ENCODE data around the gene TPCN1.
"Not testable (repeated sequence)": the region's sequence is repeated elsewhere in the genome, so short reads cannot be mapped to it uniquely, and the experiment has no call there.

TPCN1 gene

DNA sequence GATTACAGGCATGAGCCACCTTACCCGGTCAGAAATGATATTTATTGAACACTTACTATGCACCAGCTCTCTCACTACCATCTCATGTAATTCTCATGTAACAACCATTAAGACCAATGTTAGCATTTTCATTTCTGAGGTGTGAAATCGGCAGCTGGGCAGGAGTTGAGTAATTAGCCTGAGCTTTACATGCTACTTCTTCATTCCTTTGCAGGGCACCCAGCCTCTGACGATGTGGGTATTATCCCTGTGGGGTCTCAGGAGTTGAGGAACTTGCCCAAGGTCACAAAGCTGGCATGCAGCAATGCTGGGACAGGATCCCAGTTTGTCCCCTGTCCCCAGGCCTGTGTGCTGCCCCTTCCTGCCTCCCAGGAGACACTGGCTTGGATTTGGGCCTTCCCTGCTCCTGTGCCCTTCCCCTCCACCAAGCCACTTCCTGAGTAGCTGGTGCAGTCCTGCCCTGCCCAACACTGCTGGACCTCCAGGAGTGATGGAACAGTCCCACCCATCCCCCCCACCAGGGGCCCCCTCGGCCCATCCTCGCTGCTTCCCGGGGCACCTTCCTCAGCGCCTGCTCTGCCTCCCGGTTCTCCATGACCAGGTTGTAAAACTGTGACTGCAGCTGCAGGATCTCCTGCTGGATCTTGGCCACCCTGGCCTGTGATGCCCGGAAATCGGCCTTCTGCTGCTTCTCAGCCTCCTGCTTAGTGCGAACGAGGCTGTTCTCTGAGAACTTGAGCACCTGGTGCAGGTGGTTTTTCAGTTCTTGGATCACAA is 21.1 kb upstream of the TPCN1 start:
- H3K4me3 ChIP-seq = no peak overlapping the region
- no peaks in the 10 kb centered on the region for H3K36me3 ChIP-seq (ENCODE audit: insufficient read depth, low read length)
- no peak overlapping the region for H3K9ac ChIP-seq (ENCODE audit: insufficient read length)
- no peaks in the 10 kb centered on the region for H3K9me3 ChIP-seq (ENCODE audit: low read depth, low read length)
- no peak for DNase-seq (ENCODE audit: low read depth, low spot score)
- no peak overlapping the region for H3K27ac ChIP-seq
- no peak for TF ChIP-seq EZH2 (IDR thresholded peaks at IDR 0.05)
- TF ChIP-seq POLR2AphosphoS5 (IDR thresholded peaks at IDR 0.05; ENCODE audit: borderline replicate concordance, low read depth, low read length) = no peak
- no peak for TF ChIP-seq FOXP2 (optimal IDR thresholded peaks at IDR 0.05; ENCODE audit: control extremely low read depth, extremely low read length, insufficient read depth)

DNA sequence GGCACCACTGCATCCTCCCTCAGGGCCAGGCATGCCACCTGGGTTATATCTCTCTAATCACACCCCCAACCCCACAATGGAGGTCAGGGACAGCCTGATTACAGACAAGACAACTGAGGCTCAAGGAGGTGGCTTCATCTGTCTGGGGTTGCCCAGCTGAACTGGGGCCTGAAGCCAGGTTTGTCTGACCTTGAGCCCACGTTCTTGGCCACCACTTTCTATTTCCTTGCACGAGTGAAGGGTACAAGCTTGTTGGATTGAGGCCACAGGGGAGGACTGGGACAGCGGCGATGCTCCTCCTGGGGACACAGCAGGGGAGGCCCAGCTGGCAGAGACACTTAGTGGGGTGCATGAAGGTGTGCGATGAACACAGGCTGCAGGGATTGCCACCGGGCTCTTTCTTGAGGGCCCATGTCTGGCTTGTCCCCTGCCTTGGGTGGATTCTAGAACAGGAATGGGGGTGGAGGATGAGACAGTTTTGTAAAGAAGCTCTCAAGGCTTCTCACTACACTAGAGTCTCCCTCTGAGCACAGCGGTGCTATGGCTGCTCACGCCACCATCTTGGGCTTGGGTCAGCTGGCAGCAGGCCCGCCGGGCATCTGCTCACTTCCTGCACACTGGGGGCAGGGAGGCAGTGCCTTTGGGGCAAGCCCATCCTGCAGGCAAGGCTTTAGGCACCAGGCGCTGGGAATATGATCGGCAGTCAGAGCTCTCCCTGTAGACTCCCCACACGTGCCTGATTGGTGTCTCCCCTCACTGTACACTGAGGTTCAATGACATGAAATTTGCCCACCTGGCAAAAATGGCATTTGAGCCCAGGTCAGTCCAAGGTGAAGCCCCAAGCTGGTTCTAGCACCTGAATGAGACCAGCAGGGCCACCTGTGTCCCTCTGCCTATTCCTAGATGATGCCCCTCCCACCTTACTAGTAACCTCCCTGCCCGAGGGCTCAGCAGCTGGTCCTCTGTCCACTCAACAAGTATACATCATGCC is 19.8 kb upstream of the TPCN1 start:
- Histone ChIP-seq H3K9me3 (ENCODE audit: low read depth, low read length) (no peaks in the 10 kb centered on the region), H3K36me3 (ENCODE audit: insufficient read depth, low read length) (no peaks in the 10 kb centered on the region), H3K4me3 (no peak overlapping the region), H3K9ac (ENCODE audit: insufficient read length) (no peak overlapping the region), H3K27ac (no peak overlapping the region)
- no peak for DNase-seq (ENCODE audit: low read depth, low spot score)
- TF ChIP-seq FOXP2 (optimal IDR thresholded peaks at IDR 0.05; ENCODE audit: control extremely low read depth, extremely low read length, insufficient read depth) (no peak), EZH2 (IDR thresholded peaks at IDR 0.05) (no peak), POLR2AphosphoS5 (IDR thresholded peaks at IDR 0.05; ENCODE audit: borderline replicate concordance, low read depth, low read length) (no peak)

DNA sequence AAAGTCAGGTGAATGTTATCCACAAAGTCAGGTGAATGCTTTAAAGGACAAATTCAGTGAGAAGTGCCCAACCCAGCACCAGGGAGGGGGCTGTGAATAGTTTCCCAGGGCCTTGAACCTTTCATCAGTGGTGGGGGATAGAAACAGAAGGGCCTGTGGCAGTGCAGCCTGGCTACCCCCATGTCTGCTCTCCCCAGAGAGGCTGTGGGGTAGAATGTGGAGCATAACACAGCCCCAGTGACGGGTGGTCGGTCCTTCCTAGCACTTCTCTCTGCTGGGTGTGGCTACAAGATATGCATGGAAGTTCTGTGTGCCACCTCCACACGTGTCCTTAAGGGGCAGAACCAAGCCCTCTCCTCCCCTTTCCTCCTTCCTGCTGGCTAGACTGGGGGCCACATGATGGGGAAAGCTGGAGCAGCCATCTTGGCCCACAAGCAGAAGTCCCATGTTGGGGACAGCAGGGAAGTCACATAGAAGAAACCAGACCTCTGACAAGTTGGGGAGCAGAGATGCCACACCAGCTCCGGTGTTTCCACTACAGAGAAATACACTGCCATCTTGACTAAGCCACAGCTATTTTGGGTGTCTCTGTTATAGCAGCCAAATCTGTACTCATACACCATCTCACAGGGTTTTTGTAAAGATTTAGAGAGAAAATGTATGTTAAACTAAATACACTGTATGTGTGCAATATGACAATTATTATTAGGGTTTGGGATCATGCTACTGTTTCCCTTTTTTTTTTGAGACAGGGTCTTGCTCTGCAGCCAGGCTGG is 18.8 kb upstream of the TPCN1 start:
- H3K9me3 ChIP-seq (ENCODE audit: low read depth, low read length) = no peaks in the 10 kb centered on the region
- TF ChIP-seq EZH2 (IDR thresholded peaks at IDR 0.05) (no peak), FOXP2 (optimal IDR thresholded peaks at IDR 0.05; ENCODE audit: control extremely low read depth, extremely low read length, insufficient read depth) (no peak), POLR2AphosphoS5 (IDR thresholded peaks at IDR 0.05; ENCODE audit: borderline replicate concordance, low read depth, low read length) (no peak)

DNA sequence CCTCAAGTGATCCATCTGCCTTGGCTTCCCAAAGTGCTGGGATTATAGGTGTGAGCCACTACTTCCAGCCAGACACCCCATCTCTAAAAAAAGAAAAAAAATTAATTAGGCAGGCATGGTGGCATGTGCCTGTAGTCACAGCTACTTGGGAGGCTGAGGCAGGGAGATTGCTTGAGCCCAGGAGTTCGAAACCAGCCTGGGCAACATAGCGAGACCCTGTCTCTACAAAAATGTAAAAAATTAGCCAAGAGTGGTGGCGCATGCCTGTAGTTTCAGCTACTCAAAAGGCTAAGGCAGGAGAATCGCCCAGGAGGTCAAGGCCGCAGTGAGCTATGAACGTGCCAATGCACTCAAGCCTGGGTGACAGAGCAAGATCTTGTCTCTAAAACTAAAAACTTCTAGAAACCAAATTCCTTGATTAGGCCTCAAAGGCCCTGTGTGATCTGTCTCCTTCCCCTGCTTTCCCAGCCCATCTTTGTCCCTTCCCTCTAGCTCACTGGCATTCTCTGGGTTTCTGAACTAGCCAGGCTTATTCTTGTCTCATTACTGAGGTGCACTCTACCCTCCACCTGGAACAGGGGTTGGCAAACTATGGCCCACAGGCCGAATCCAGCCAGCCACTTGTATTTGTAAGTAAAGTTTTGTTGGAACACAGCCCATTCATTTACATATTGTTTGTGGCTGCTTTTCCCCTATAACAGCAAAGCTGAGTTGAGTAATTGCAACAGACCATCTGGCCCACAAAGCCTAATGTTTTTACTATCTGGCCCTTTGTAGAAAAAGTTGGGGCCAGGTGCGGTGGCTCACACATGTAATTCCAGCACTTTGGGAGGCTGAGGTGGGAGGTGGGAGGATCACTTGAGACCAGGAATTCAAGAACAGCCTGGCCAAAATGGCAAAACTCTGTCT is 17.2 kb upstream of the TPCN1 start:
- Histone ChIP-seq H3K9ac (ENCODE audit: insufficient read length) (peak overlapping the region; percentile 32), H3K36me3 (ENCODE audit: insufficient read depth, low read length) (no peaks in the 10 kb centered on the region), H3K9me3 (ENCODE audit: low read depth, low read length) (no peaks in the 10 kb centered on the region), H3K4me3 (no peak overlapping the region), H3K27ac (peak overlapping the region; percentile 79)
- DNase-seq (ENCODE audit: low read depth, low spot score) = no peak
- TF ChIP-seq EZH2 (IDR thresholded peaks at IDR 0.05) (no peak), POLR2AphosphoS5 (IDR thresholded peaks at IDR 0.05; ENCODE audit: borderline replicate concordance, low read depth, low read length) (no peak), FOXP2 (optimal IDR thresholded peaks at IDR 0.05; ENCODE audit: control extremely low read depth, extremely low read length, insufficient read depth) (no peak)

More for the DNA sequence above, 18.8 kb upstream of the TPCN1 start:
- H3K36me3 ChIP-seq (ENCODE audit: insufficient read depth, low read length) = no peaks in the 10 kb centered on the region
- H3K27ac ChIP-seq = no peak overlapping the region
- H3K9ac ChIP-seq (ENCODE audit: insufficient read length) = no peak overlapping the region
- no peak for DNase-seq (ENCODE audit: low read depth, low spot score)
- H3K4me3 ChIP-seq = no peak overlapping the region

DNA sequence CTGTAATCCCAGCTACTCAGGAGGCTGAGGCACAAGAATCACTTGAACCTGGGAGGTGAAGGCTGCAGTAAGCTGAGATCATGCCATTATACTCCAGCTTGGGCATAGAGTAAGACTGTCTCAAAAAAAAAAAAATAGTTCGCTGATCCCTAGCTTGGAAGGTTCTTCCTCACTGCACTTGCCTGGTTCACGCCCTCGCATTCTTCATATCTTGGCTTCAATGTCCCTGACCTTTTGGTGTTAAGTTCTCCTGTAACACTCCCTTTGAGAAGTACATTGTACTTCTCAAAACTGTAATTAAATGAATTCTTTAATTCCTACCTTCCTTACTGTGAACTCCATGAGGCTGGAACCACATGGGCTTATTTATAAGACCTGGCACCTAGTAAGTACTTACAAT is 16.5 kb upstream of the TPCN1 start:
- no peak for DNase-seq (ENCODE audit: low read depth, low spot score)
- H3K36me3 ChIP-seq (ENCODE audit: insufficient read depth, low read length) = no peaks in the 10 kb centered on the region
- H3K9me3 ChIP-seq (ENCODE audit: low read depth, low read length) = no peaks in the 10 kb centered on the region
- TF ChIP-seq FOXP2 (optimal IDR thresholded peaks at IDR 0.05; ENCODE audit: control extremely low read depth, extremely low read length, insufficient read depth) = no peak
- TF ChIP-seq EZH2 (IDR thresholded peaks at IDR 0.05) = no peak
- no peak for TF ChIP-seq POLR2AphosphoS5 (IDR thresholded peaks at IDR 0.05; ENCODE audit: borderline replicate concordance, low read depth, low read length)
- no peak overlapping the region for H3K9ac ChIP-seq (ENCODE audit: insufficient read length)
- H3K27ac ChIP-seq = peak overlapping the region; percentile 79
- no peak overlapping the region for H3K4me3 ChIP-seq

DNA sequence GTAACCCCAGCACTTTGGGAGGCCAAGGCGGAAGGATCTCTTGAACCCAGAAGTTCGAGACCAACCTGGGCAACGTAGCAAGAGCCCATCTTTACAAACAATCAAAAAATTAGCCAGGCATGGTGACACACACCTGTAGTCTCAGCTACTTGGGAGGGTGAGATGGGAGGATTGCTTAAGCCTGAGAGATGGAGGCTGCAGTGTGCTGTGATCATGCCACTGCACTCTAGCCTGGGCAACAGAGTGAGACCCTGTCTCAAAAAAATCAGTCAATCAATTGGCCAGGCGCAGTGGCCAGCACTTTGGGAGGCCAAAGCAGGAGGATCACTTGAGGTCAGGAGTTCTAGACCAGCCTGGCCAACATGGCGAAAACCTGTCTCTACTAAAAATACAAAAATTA is 14.5 kb upstream of the TPCN1 start:
- not testable (repeated sequence) for H3K4me3 ChIP-seq; H3K36me3 ChIP-seq (ENCODE audit: insufficient read depth, low read length); DNase-seq (ENCODE audit: low read depth, low spot score); H3K9me3 ChIP-seq (ENCODE audit: low read depth, low read length); H3K9ac ChIP-seq (ENCODE audit: insufficient read length); H3K27ac ChIP-seq

DNA sequence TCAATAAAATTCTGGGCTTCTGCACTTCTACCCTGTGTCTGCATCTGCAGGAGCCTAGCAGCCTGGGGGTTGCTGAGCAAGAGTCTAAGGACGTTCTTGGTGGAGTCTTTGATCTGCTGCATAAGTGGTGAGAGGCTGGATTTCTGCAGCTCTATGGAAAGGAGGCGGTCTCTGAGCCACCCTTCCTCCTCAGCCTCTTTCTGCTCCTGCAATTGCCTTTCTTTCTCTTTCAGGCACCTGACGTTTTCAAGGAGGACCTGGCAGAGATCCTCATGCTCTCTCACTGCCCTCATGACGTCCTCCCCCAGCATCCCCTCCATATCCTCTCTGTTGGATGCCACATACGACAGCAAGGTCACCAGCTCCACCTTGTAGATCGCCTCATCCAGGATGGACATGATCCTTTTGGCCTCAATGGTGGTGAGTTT is 13.6 kb upstream of the TPCN1 start:
- no peak for DNase-seq (ENCODE audit: low read depth, low spot score)
- H3K27ac ChIP-seq = peak overlapping the region; percentile 77; the same call in 1 of the 2 replicates
- TF ChIP-seq EZH2 (IDR thresholded peaks at IDR 0.05) (no peak), POLR2AphosphoS5 (IDR thresholded peaks at IDR 0.05; ENCODE audit: borderline replicate concordance, low read depth, low read length) (no peak), FOXP2 (optimal IDR thresholded peaks at IDR 0.05; ENCODE audit: control extremely low read depth, extremely low read length, insufficient read depth) (no peak)
- H3K9ac ChIP-seq (ENCODE audit: insufficient read length) = no peak overlapping the region
- H3K4me3 ChIP-seq = peak overlapping the region; percentile 21; the same call in 1 of the 2 replicates
- no peaks in the 10 kb centered on the region for H3K9me3 ChIP-seq (ENCODE audit: low read depth, low read length)
- H3K36me3 ChIP-seq (ENCODE audit: insufficient read depth, low read length) = no peaks in the 10 kb centered on the region
